HepG2 (cell line): ENCODE data around the gene WDR47. TPM values are rescaled to one million over a fixed set of nuclear protein-coding genes. Genes with fewer than 3 reads are reported as not detected.

Experiments used
- ATAC-seq: fragments of 200-7000 bp; cut with Tn5 transposase; 3 replicates; pipeline ENCODE4 v1.9.1; 2020; ENCODE audit warnings: mild to moderate bottlenecking, moderate library complexity
- BruUV-seq: library from RNA; stranded (reverse); fragments of 400-500 nt; replicated peaks from 2 replicates; lab custom pipeline; 2021; lab: Mats Ljungman, UMichigan
- CTCF ChIA-PET: fragments of 300-600 bp; formaldehyde crosslinking; extraction: SDS; loops from one replicate; lab custom pipeline; 2021; ENCODE audit warnings: low total read pairs, inconsistent platforms, low intra/inter-chr PET ratio; lab: Yijun Ruan, JAX
- POLR2A ChIA-PET: fragments of 350-600 bp; sonication (Branson Sonifier 250); formaldehyde crosslinking; loops from one replicate; lab custom pipeline; 2020; ENCODE audit warnings: antibody characterized with exemption, inconsistent platforms; lab: Yijun Ruan, JAX
- DNase-seq: peaks from one replicate; pipeline ENCODE4 v3.0.0-alpha.2; 2015; ENCODE audit warnings: low spot score
- FAIRE-seq: peaks from 3 replicates; lab custom pipeline; 2011; peaks lifted over from hg19 to GRCh38; lab: Jason Lieb, UNC
- H2AFZ ChIP-seq: one replicate; pipeline ENCODE4 v1.6.1; 2011; ENCODE audit warnings: low read length, inconsistent platforms
- H3K27ac ChIP-seq: fragments of 300-600 bp; 3 replicates; pipeline ENCODE4 v1.8.0; 2011; ENCODE audit warnings: mixed run types, mild to moderate bottlenecking, mixed read lengths, low read length, inconsistent platforms; ENCODE audit not compliant: insufficient read depth; ENCODE audit errors: extremely low read length
- H3K27me3 ChIP-seq, 2 experiments: fragments of 200-600 bp in 1 of 2; 2 replicates in 1 of 2; 3 replicates in 1 of 2; pipeline versions ENCODE4 v1.6.0 to v1.8.0; 2011; ENCODE audit warnings: low read length in 2 of 2, mild to moderate bottlenecking in 2 of 2, moderate library complexity in 2 of 2, inconsistent platforms in 1 of 2; ENCODE audit not compliant: insufficient read depth in 2 of 2, control insufficient read depth in 1 of 2
- H3K36me3 ChIP-seq, 2 experiments: fragments of 200-600 bp in 1 of 2; replicated peaks in 1 of 2; 2 replicates in 1 of 2; 3 replicates in 1 of 2; pipeline versions ENCODE4 v1.5.1 to v1.8.0; 2011; ENCODE audit warnings: low read length in 2 of 2, inconsistent platforms in 1 of 2; ENCODE audit not compliant: insufficient read depth in 2 of 2, control insufficient read depth in 1 of 2
- H3K4me1 ChIP-seq: 2 replicates; pipeline ENCODE4 v1.5.1; 2012; ENCODE audit warnings: low read length, inconsistent platforms; ENCODE audit not compliant: insufficient read depth
- H3K4me2 ChIP-seq: 2 replicates; pipeline ENCODE4 v1.6.0; 2011; ENCODE audit warnings: low read depth, low read length, inconsistent platforms
- H3K4me3 ChIP-seq, 3 experiments: fragments of 200-600 bp in 1 of 3; sonication (generic), shearing (Covaris generic) in 1 of 3; replicated peaks in 1 of 3; 2 replicates each; pipeline ENCODE4 v1.5.1; 2011 to 2016; ENCODE audit warnings: low read length in 3 of 3, inconsistent platforms in 2 of 3, low read depth in 2 of 3, mild to moderate bottlenecking in 2 of 3, control low read depth in 1 of 3, mixed read lengths in 1 of 3; ENCODE audit not compliant: insufficient read depth in 1 of 3
- H3K79me2 ChIP-seq: one replicate; pipeline ENCODE4 v1.6.1; 2011; ENCODE audit warnings: low read length, inconsistent platforms; ENCODE audit not compliant: insufficient read depth
- H3K9ac ChIP-seq: 2 replicates; pipeline ENCODE4 v1.6.0; 2011; ENCODE audit warnings: mild to moderate bottlenecking, low read depth, low read length, inconsistent platforms; ENCODE audit not compliant: insufficient read depth
- H3K9me3 ChIP-seq: 2 replicates; pipeline ENCODE4 v1.5.1; 2012; ENCODE audit warnings: mild to moderate bottlenecking, low read length
- H4K20me1 ChIP-seq: 2 replicates; pipeline ENCODE4 v1.6.0; 2011; ENCODE audit warnings: inconsistent platforms, mild to moderate bottlenecking, low read length, moderate library complexity; ENCODE audit not compliant: insufficient read depth
- MED8 ChIP-seq: sonication (generic); formaldehyde crosslinking; IDR thresholded peaks from 2 replicates; pipeline ENCODE4 v1.8.1; 2023; ENCODE audit warnings: mild to moderate bottlenecking, missing genetic modification reagents; ENCODE audit not compliant: insufficient replicate concordance
- MTA3 ChIP-seq: sonication (generic); formaldehyde crosslinking; IDR thresholded peaks from 2 replicates; pipeline ENCODE4 v1.4.0; 2020; ENCODE audit warnings: missing genetic modification reagents
- RBFOX2 ChIP-seq: fragments of 200-400 bp; formaldehyde crosslinking; IDR thresholded peaks from 2 replicates; pipeline ENCODE4 v1.6.1; 2017; ENCODE audit warnings: low read depth, mild to moderate bottlenecking, low read length
- RNF219 ChIP-seq: sonication (generic); formaldehyde crosslinking; IDR thresholded peaks from 2 replicates; pipeline ENCODE4 v1.5.0; 2020; ENCODE audit warnings: mild to moderate bottlenecking, missing genetic modification reagents
- ZNF75D ChIP-seq: sonication (generic); formaldehyde crosslinking; IDR thresholded peaks from 2 replicates; pipeline ENCODE4 v1.8.1; 2023; ENCODE audit warnings: missing genetic modification reagents, mild to moderate bottlenecking, borderline replicate concordance
- WGBS: methylation state at CpG from one replicate; pipeline ENCODE4 v1.1.6; 2017; ENCODE audit warnings: low lambda C conversion rate; 5-methylcytosine and 5-hydroxymethylcytosine counted together
- in situ Hi-C: cut with HindIII; loops from 2 replicates; pipeline ENCODE4 v1.10.0; 2017; ENCODE audit warnings: low pct_unique_long_range_greater_than_20kb; ENCODE audit not compliant: extremely low pct_ligation_motif_present
- intact Hi-C: fragments of 100-400 bp; cut with micrococcal nuclease; formaldehyde crosslinking; loops from one replicate; pipeline ENCODE4 v1.10.0; 2022; ENCODE audit not compliant: unreplicated experiment
- polyA plus RNA-seq, 8 experiments: library from polyadenylated mRNA; depleted of rRNA in 3 of 8; stranded (reverse) in 7 of 8; unstranded in 1 of 8; fragments of >200 nt; fragmentation: Illumina TruSeq in 4 of 8; extraction: Trizol in 4 of 8; gene quantifications; 2 replicates each; pipeline versions ENCODE4 v1.2.1 to v1.2.3, GENCODE V29; 2011 to 2016; ENCODE audit warnings: low read depth in 4 of 8, missing spikeins in 1 of 8, mixed read lengths in 1 of 8; ENCODE audit not compliant: insufficient read depth in 1 of 8
- total RNA-seq, 5 experiments: library from RNA; depleted of rRNA; stranded (reverse); fragments of >200 nt; fragmentation: Illumina TruSeq; extraction: Trizol; gene quantifications; 2 replicates each; pipeline ENCODE4 v1.2.3, GENCODE V29; 2016; ENCODE audit warnings: low read depth in 1 of 5
- TF ChIP-seq, protein P1 (sequence below): IDR thresholded peaks from 2 replicates; pipeline ENCODE4 v1.6.1; 2016; ENCODE audit warnings: missing compliant biosample characterization, missing genetic modification reagents, borderline replicate concordance
- TF ChIP-seq, protein P2 (sequence below): sonication (generic); formaldehyde crosslinking; IDR thresholded peaks from 2 replicates; pipeline ENCODE4 v1.8.1; 2023; ENCODE audit warnings: missing genetic modification reagents, mild to moderate bottlenecking, borderline replicate concordance

Gene WDR47
- total and polyA plus RNA-seq, 2 of the 13 experiments (the other 11 are each of a cell fraction or from before 2014, with no cell fraction given): 4.3 to 5.9 TPM

DNA sequence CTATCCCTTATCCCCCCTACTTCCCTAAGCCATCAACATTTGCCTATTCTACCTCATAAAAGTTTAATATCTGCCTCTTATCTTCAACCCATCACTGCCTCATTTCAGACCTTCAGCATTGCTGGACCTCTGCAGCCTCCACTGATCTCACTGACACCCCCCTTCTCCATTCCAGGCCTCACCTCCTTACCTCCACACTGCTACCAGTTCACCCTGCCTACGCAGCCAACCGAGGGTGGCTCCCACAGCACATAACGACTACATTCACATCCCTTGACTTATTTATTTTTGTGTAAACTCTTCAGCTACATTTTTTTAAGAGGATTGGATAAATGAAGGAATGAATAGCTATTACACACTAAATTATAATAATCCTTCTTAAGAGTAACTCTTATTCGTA, 92.9 kb downstream of the WDR47 start:
- CTCF ChIA-PET: no interaction called here
- no TSS peak for BruUV-seq

More for the DNA sequence above, 92.9 kb downstream of the WDR47 start:
- Histone ChIP-seq H3K27ac (no peak overlapping the region), H3K36me3 (peaks cover 5 to 35% of the 10 kb centered on the region in 2 experiments; a peak in 4 of 5 replicates), H3K4me3 (no peak overlapping the region), H4K20me1 (peaks cover 5% of the 10 kb centered on the region; the same call in 1 of the 2 replicates), H3K9ac (no peak overlapping the region), H2AFZ (no peak overlapping the region), H3K4me2 (no peak overlapping the region), H3K4me1 (peaks cover 10% of the 10 kb centered on the region), H3K9me3 (no peaks in the 10 kb centered on the region), H3K79me2 (peaks cover 20% of the 10 kb centered on the region), H3K27me3 (no peaks in the 10 kb centered on the region)
- FAIRE-seq (no peak), DNase-seq (no peak), ATAC-seq (no peak)
- 96% methylated on average over 4 of the region's 4 CpGs for WGBS
- intact Hi-C loops: no loop called here
- TF ChIP-seq RBFOX2 (no peak), RNF219 (CRISPR knock-in tag) (no peak), MED8 (no peak), ZNF75D (CRISPR knock-in tag) (no peak), MTA3 (CRISPR knock-in tag) (no peak)
- TF ChIP-seq, protein P1, sequence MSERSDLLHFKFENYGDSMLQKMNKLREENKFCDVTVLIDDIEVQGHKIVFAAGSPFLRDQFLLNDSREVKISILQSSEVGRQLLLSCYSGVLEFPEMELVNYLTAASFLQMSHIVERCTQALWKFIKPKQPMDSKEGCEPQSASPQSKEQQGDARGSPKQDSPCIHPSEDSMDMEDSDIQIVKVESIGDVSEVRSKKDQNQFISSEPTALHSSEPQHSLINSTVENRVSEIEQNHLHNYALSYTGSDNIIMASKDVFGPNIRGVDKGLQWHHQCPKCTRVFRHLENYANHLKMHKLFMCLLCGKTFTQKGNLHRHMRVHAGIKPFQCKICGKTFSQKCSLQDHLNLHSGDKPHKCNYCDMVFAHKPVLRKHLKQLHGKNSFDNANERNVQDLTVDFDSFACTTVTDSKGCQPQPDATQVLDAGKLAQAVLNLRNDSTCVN (CRISPR knock-in tag): no peak
- TF ChIP-seq, protein P2, sequence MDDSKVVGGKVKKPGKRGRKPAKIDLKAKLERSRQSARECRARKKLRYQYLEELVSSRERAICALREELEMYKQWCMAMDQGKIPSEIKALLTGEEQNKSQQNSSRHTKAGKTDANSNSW (CRISPR knock-in tag): no peak
- POLR2A ChIA-PET: no interaction called here
- in situ Hi-C loops: no loop called here
